Measurements from ENCODE around the gene ELMO2. TPM values are rescaled to one million over a fixed set of nuclear protein-coding genes. Genes with fewer than 3 reads are reported as not detected.

ELMO2 gene
- total and polyA plus RNA-seq, 4 donors = 19.6 to 56.5 (median 45.9) TPM

- H3K27ac ChIP-seq (ENCODE audit: low read depth in 1 of 2, low read length in 1 of 2) = no peak overlapping the region
- peaks cover 35 to 71% (median 66%) of the 10 kb centered on the region in 4 donors for H3K36me3 ChIP-seq (ENCODE audit: control insufficient read depth in 4 of 4, insufficient read depth in 4 of 4, low read length in 4 of 4)
- ATAC-seq (ENCODE audit: insufficient read depth, low FRiP score) = no peak
Observed at GRCh38 chr20:46378412-46379009, 27.9 kb downstream of the ELMO2 start.

GRCh38 chr20:46377518-46377917, 28.9 kb downstream of the ELMO2 start:
- WGBS, 2 donors = 89 to 92% methylated on average over 7 of the region's 7 CpGs
- Histone ChIP-seq H3K36me3 (ENCODE audit: control insufficient read depth in 4 of 4, insufficient read depth in 4 of 4, low read length in 4 of 4) (peaks cover 39 to 71% (median 65%) of the 10 kb centered on the region in 4 donors), H3K4me1 (ENCODE audit: control insufficient read depth in 5 of 5, insufficient read depth in 5 of 5, low read length in 5 of 5) (no peaks in the 10 kb centered on the region), H3K4me3 (no peak overlapping the region), H3K27me3 (ENCODE audit: control insufficient read depth in 3 of 3, insufficient read depth in 3 of 3, low read length in 2 of 3) (no peaks in the 10 kb centered on the region), H3K9ac (ENCODE audit: insufficient read depth in 1 of 2, low read length in 2 of 2) (no peak overlapping the region), H3K9me3 (ENCODE audit: control insufficient read depth in 4 of 4, insufficient read depth in 3 of 4, low read length in 3 of 4) (no peaks in the 10 kb centered on the region), H3K27ac (ENCODE audit: low read depth in 1 of 2, low read length in 1 of 2) (no peak overlapping the region)
- no peak for TF ChIP-seq CTCF (IDR thresholded peaks at IDR 0.05; ENCODE audit: control extremely low read depth, extremely low read depth)
- no peak for DNase-seq
- no peak for ATAC-seq (ENCODE audit: insufficient read depth, low FRiP score)

More at GRCh38 chr20:46378412-46379009, 27.9 kb downstream of the ELMO2 start:
- Histone ChIP-seq H3K4me1 (ENCODE audit: control insufficient read depth in 5 of 5, insufficient read depth in 5 of 5, low read length in 5 of 5) (no peaks in the 10 kb centered on the region), H3K9ac (ENCODE audit: insufficient read depth in 1 of 2, low read length in 2 of 2) (no peak overlapping the region), H3K9me3 (ENCODE audit: control insufficient read depth in 4 of 4, insufficient read depth in 3 of 4, low read length in 3 of 4) (no peaks in the 10 kb centered on the region), H3K4me3 (no peak overlapping the region), H3K27me3 (ENCODE audit: control insufficient read depth in 3 of 3, insufficient read depth in 3 of 3, low read length in 2 of 3) (no peaks in the 10 kb centered on the region)
- DNase-seq = no peak
- WGBS, 2 donors = 91% methylated on average over 2 of the region's 2 CpGs
- no peak for TF ChIP-seq CTCF (IDR thresholded peaks at IDR 0.05; ENCODE audit: control extremely low read depth, extremely low read depth)

GRCh38 chr20:46376196-46376785, 30.1 kb downstream of the ELMO2 start:
- no peak for TF ChIP-seq CTCF (IDR thresholded peaks at IDR 0.05; ENCODE audit: control extremely low read depth, extremely low read depth)
- no peak overlapping the region for H3K9ac ChIP-seq (ENCODE audit: insufficient read depth in 1 of 2, low read length in 2 of 2)
- DNase-seq (no peak), ATAC-seq (ENCODE audit: insufficient read depth, low FRiP score) (no peak)
- H3K9me3 ChIP-seq (ENCODE audit: control insufficient read depth in 4 of 4, insufficient read depth in 3 of 4, low read length in 3 of 4) = no peaks in the 10 kb centered on the region
- no peaks in the 10 kb centered on the region for H3K4me1 ChIP-seq (ENCODE audit: control insufficient read depth in 5 of 5, insufficient read depth in 5 of 5, low read length in 5 of 5)
- no peak overlapping the region for H3K4me3 ChIP-seq
- WGBS, 2 donors = 58 to 81% methylated on average over 4 of the region's 4 CpGs
- H3K36me3 ChIP-seq (ENCODE audit: control insufficient read depth in 4 of 4, insufficient read depth in 4 of 4, low read length in 4 of 4) = peaks cover 39 to 74% (median 63%) of the 10 kb centered on the region in 4 donors
- no peaks in the 10 kb centered on the region for H3K27me3 ChIP-seq (ENCODE audit: control insufficient read depth in 3 of 3, insufficient read depth in 3 of 3, low read length in 2 of 3)
- no peak overlapping the region for H3K27ac ChIP-seq (ENCODE audit: low read depth in 1 of 2, low read length in 1 of 2)
